DMS53 treated with DMSO at 0.1 percent for 48 hours (cell line): ENCODE measurements around the gene HSD17B1.
"Not testable (repeated sequence)": the region's sequence is repeated elsewhere in the genome, so short reads cannot be mapped to it uniquely, and the experiment has no call there.

Experiments
- DNase-seq: peaks from one replicate; lab custom pipeline; 2025; ENCODE audit not compliant: unreplicated experiment; lab: John Stamatoyannopoulos, UW

HSD17B1 gene

DNA sequence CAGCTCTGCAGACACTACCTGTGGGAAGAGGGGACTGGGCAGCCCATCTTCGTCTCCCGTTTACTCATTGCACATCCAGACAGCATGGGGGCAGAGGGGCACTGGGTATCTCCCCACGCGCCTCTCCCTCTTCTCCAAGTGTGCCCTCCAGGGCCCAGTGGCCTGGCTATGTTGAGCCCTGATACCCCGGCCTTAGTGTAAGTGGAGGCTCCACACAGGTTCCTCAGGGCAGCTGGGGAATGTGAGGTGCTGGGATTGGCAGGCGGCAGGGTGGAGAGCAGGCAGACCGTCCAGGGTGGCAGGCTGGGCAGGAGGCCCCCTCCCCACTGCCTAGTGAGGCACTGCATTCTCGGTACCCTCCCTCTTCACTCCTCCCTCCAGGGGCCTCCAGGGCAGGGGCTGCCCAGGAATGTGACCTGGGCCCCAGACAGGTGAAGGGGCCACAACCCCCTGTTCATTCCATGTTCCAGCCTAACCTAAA, 29.9 kb upstream of the HSD17B1 start:
- DNase-seq: no peak

DNA sequence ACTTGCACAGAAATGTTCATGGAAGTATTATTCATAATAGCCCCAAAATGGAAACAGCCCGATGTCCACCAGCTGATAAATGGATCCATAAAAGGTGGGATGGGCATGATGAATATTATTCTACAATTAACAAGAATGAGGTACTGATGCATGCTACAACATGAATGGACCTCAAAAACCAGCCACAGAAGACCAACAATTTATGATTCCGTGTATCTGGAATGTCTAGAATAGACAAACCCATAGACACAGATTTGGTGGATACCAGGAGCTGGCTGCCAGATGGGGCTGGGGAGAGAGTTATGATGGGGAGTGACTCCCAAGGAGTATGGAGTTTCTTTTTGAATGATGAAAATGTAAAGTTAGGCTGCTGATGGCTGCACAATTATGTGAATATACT, 27.5 kb upstream of the HSD17B1 start:
- no peak for DNase-seq

DNA sequence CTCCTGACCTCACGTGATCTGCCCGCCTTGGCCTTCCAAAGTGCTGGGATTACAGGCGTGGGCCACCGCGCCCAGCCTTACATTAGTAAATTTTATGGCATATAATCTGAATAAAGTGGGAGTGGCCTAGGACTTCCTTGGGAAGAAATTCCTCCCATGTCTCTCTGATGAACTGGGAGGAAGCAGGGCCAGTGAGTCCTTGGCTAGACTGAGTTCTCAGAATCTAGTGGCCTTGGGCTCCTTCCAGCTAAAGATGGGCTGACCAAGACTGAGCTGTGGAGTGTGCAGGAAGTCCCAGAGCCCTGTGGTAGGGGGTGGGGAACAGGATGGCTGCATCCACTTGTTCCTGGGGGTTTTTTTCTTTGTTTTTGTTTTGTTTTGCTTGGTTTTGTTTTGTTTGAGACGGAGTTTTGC, 26.7 kb upstream of the HSD17B1 start:
- DNase-seq: no peak

DNA sequence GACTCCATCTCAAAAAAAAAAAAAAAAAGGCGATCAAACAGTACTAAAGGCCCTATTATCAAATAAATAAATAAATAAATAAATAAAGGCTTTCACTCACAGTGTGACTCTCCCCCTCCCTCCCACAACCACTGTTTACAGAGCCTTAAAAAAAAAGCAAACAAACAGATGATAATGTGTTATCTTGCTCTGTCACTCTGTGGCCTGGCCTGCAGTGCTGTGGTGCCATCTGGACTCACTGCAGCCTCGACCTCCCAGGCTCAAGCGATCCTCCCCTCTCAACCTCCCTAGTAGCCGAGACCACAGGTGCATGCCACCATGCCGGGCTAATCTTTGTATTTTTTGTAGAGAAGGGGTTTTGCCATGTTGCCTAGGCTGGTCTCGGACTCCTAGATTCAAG, 24.8 kb upstream of the HSD17B1 start:
- no peak for DNase-seq

DNA sequence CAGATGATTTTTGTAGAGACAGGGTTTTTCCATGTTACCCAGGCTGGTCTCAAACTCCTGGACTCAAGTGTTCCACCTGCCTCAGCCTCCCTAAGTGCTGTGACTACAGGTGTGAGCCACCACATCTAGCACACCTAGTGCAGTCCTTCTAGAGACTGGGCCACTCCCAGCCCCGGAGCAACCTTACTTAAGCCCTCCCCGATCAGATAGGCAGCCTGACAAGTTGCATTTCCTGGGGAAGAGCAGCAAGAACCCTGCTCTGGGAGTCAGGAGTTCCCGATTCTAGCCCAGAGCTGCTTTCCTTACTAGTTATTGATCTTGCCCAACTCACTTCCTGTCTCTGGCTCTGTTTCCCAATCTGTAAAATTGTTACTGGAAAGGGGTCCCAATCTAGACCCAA, 23.7 kb upstream of the HSD17B1 start:
- DNase-seq: no peak

DNA sequence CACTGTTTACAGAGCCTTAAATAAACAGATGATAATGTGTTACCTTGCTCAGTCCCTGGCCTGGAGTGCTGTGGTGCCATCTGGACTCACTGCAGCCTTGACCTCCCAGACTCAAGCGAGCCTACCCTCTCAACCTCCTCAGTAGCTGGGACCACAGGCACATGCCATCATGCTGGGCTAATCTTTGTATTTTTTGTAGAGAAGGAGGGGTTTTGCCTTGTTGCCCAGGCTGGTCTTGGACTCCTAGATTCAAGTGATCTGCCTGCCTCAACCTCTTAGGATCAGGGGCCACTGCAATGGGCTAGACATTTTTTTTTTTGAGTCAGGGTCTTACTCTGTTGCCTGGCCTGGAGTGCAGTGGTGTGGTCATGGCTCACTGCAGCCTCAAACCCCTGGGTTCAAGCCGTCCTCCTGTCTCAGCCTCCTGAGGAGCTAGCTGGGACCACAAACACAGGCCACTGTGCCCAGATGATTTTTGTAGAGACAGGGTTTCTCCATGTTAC, 21.7 kb upstream of the HSD17B1 start:
- peak; percentile 72 for DNase-seq

DNA sequence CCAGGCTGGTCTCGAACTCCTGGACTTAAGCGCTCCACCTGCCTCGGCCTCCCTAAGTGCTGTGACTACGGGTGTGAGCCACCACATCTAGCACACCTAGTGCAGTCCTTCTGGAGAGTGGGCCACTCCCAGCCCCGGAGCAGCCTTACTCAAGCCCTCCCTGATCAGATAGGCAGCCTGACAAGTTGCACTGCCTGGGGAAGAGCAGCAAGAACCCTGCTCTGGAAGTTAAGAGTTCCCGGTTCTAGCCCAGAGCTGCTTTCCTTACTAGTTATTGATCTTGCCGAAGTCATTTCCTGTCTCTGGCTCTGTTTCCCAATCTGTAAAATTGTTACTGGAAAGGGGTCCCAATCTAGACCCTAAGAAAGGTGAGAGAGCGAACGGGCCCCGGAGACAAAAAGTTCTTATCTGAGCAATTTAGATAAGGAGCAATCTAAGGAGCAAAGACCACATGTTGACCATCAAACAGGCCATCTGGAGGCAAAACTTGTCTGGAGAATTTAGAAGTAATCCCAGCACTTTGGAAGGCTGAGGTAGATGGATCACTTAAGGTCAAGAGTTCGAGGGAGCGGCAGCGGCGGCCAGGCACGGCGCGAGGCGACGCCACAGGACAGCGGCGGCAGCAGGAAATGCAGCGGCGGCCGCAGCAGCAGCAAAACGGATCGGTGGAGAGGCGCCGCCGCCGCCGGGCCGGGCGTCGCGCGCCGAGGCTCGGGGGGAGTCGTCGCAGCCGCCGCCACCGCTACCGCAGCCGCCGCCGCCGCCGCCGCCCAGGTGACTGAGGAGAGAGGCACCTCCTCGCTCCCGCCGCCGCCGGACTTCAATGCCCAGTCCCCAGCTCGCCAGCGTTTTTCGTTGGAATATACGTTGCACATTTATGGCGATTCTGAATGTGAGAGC, 21.0 kb upstream of the HSD17B1 start:
- DNase-seq: peak; percentile 77

DNA sequence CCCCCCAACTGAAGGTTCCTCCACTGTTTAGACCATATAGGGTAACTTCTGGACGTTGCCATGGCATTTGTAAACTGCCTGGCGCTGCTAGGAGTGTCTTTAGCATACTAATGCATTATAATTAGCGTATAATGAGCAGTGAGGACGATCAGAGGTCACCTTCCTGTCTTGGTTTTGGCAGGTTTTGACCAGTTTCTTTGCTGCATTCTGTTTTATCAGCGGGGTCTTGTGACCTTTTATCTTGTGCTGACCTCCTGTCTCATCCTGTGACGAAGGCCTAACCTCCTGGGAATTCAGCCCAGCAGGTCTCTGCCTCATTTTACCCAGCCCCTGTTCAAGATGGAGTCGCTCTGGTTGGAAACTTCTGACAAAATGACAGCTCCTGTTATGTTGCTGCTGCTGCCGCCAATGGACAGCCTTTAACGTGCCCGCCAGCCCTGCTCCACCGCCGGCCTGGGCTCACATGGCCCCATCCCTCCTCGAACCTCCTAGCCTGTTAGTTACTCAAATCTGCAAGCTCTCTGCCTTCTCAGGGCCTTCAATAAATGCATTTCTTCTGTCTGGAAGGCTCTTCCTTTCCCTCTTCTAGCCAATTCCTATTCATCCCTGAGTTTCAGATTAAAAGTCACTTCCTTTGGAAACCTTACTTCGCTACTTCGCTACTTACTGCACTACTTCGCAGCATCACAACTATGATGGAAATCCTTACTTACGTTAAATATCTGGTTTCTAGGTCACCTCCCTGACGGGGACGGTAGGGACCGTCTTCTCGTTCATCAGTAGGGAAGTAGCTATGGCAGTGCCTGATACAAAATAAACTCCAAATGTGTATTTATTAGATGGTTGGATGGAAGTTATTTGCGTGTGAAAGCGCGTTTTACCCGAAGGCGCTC, 17.3 kb upstream of the HSD17B1 start:
- no peak for DNase-seq

DNA sequence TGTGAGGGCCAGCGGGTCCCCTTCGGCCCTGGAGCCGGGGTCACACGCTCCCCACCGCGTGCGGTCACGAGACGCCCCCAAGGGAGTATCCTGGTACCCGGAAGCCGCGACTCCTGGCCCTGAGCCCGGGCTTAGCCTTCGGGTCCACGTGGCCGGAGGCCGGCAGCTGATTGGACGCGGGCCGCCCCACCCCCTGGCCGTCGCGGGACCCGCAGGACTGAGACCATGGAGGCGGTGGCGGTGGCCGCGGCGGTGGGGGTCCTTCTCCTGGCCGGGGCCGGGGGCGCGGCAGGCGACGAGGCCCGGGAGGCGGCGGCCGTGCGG, 16.7 kb upstream of the HSD17B1 start, which contains the start of gene NAGLU:
Gene NAGLU, plus strand, starts transcription at position 194 of the 324 bp plus-strand sequence. Its CDS starts 32 bp downstream, at position 226.
- DNase-seq: peak; percentile 89

DNA sequence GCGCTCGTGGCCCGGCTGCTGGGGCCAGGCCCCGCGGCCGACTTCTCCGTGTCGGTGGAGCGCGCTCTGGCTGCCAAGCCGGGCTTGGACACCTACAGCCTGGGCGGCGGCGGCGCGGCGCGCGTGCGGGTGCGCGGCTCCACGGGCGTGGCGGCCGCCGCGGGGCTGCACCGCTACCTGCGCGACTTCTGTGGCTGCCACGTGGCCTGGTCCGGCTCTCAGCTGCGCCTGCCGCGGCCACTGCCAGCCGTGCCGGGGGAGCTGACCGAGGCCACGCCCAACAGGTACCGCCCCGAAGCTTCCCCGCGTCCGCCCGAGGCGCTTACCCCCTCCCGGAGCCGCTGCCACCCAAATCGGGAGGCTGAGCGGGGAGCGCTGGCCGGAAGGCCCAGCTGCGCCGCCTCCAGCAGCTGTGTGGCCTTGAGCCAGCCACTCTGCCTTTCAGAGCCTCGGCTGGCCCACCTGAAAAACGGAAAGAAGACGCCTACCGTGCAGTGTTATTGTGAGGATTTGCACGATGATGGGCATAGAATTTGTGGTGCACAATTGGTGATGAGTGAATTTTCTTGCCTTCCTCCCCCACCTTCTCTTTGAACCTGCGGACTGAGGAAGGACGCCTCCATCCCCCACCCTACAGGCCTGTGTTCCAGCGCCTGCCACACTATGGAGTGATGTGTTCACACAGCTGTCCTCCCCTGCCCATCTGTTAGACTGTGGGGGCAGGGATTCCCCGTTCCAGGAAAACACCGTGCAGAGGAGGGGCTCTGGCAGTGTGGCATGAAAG, 16.2 kb upstream of the HSD17B1 start:
- peak; percentile 91 for DNase-seq

DNA sequence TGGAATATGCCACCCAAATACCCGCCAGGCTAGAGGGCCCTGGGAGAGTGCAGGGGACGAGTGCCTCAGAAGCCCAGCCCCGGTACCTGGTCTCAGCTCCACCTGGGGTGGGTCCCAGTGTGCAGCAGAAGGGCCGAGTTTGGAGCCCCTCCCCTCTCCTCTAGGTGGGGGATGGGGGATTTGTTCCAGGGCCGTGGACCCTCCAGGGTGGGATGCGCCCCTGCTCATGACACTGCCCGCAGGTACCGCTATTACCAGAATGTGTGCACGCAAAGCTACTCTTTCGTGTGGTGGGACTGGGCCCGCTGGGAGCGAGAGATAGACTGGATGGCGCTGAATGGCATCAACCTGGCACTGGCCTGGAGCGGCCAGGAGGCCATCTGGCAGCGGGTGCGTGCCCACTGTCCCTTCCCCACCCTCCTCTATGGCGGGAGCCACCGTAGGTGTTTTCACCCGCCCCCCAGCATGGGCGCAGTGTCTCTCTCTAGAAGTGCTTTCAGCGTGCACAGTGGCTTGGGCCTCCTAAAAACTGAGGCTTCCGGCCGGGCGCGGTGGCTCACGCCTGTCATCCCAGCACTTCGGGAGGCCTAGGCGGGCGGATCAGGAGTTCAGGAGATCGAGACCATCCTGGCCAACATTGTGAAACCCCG, 15.4 kb upstream of the HSD17B1 start:
- DNase-seq: no peak

DNA sequence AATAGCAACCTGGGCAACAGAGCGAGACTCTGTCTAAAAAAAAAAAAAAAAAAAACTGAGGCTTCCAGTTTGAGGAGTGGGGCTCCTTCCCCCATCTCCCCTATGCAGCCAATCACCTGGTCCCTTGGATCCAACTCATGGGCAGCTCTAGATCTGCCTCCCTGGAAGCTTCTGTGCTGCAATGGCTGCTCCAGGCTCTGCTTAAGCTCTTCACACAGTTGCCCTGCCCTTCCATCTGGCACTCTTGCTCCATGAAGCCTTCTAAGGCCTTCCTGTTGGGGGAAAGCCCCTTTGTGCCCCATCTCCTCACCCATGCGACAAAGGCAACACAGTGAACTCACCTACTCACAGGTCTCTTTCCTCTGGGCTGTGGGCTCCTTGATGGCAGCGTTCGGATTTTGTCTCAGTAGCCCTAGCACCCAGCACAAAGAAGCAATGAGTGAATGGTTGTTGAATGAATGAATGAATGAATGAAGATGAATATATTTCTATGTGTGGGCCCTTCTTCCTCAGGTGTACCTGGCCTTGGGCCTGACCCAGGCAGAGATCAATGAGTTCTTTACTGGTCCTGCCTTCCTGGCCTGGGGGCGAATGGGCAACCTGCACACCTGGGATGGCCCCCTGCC, 14.8 kb upstream of the HSD17B1 start:
- no peak for DNase-seq

DNA sequence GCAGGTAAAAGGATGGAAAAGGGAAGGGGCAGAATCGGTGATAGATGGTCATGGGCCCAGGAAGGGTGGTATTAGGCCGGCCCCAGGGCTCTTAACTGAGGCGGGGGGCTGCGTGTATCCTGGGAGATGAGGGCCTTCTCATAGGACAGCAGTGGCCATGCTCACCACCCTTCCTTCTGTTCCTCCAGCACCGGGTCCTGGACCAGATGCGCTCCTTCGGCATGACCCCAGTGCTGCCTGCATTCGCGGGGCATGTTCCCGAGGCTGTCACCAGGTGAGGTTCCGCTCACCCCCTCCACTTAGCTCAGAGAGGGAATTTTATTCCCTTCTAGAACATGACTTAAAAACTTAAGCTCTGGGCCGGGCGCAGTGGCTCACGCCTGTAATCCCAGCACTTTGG, 14.2 kb upstream of the HSD17B1 start:
- no peak for DNase-seq

DNA sequence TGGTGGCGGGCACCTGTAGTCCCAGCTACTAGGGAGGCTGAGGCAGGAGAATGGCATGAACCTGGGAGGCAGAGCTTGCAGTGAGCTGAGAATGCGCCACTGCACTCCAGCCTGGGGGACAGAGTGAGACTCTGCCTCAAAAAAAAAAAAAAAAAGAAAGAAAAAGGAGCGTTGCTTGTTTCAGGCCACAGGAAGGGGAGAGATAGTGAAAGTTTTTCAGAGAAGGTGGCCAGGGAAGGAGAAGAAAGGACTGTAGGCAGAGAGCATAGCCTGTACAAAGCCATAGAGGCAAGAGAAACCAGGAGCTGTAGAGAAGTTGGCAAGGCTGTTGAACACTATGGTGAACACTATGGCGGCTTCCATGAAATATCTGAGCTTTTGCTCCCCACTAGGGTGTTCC, 12.2 kb upstream of the HSD17B1 start:
- not testable (repeated sequence) for DNase-seq

DNA sequence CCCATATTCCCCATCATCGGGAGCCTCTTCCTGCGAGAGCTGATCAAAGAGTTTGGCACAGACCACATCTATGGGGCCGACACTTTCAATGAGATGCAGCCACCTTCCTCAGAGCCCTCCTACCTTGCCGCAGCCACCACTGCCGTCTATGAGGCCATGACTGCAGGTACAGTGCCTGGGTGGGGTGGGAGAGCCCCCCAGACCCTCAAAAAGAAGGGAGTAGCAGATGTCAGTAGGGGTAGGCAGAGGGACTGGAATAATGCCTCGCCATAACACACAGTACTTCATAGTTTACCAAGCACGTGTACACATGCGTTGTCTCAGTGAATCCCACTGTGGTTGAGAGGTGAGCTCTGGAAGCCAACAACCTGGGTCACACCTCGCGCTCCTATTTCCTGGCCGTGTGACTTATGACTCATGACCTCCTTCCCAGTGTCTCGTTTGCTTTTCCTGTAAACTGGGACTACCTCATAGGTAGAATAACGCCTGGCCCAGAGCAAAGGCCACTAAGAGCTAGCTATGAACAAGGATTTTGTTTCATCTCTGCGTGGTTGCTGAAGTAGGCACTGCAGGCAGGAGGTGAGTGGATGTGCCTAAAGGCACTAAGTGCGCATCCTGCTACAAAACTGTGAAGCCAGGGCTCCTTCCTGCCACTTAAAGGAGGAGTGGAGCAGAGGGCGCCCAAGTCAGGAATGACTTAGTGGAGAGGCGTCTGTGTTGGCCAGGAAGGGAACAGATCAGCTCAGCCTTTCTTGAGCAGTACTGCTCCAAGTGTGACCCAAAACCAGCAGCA, 11.5 kb upstream of the HSD17B1 start:
- peak; percentile 79 for DNase-seq

DNA sequence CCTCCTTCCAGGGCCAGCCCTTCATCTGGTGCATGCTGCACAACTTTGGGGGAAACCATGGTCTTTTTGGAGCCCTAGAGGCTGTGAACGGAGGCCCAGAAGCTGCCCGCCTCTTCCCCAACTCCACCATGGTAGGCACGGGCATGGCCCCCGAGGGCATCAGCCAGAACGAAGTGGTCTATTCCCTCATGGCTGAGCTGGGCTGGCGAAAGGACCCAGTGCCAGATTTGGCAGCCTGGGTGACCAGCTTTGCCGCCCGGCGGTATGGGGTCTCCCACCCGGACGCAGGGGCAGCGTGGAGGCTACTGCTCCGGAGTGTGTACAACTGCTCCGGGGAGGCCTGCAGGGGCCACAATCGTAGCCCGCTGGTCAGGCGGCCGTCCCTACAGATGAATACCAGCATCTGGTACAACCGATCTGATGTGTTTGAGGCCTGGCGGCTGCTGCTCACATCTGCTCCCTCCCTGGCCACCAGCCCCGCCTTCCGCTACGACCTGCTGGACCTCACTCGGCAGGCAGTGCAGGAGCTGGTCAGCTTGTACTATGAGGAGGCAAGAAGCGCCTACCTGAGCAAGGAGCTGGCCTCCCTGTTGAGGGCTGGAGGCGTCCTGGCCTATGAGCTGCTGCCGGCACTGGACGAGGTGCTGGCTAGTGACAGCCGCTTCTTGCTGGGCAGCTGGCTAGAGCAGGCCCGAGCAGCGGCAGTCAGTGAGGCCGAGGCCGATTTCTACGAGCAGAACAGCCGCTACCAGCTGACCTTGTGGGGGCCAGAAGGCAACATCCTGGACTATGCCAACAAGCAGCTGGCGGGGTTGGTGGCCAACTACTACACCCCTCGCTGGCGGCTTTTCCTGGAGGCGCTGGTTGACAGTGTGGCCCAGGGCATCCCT, 9.3 kb upstream of the HSD17B1 start:
- DNase-seq: no peak

DNA sequence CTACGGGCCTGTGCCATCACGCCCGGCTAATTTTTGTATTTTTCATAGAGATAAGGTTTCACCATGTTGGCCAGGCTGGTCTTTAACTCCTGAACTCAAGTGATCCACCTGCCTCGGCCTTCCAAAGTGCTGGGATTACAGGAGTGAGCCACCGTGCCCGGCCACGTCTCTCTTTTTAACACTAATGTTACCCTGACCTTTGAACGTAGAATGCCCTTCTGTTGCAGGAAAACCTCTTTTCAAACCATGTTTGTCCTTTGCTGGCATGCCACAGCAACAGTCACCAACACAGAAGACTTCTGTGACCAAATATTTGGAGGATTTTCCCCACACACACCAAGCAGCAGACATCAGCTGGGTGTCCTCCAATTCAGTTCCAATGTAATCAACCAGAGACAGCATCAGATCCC, 7.8 kb upstream of the HSD17B1 start:
- DNase-seq: no peak
